GM23338 (cell line): ENCODE data around the gene UBAC1. TPM values are rescaled to one million over a fixed set of nuclear protein-coding genes. Genes with fewer than 3 reads are reported as not detected.
"Not testable (repeated sequence)": the region's sequence is repeated elsewhere in the genome, so short reads cannot be mapped to it uniquely, and the experiment has no call there.

Experiments used
- ATAC-seq: fragments of 200-7000 bp; cut with Tn5 transposase; 3 replicates; pipeline ENCODE4 v1.9.1; 2020
- DNase-seq: peaks from one replicate; pipeline ENCODE4 v3.0.0-alpha.2; 2015; ENCODE audit warnings: low spot score
- H2AFZ ChIP-seq: fragments of 200-600 bp; sonication (generic); 2 replicates; pipeline ENCODE4 v1.8.0; 2016; ENCODE audit warnings: antibody characterized with exemption, mild to moderate bottlenecking, moderate library complexity
- H3F3A ChIP-seq: fragments of 200-600 bp; sonication (generic); replicated peaks from 2 replicates; pipeline ENCODE4 v1.8.0; 2017; ENCODE audit warnings: antibody characterized with exemption, mixed run types, low read depth
- H3K27ac ChIP-seq: fragments of 200-600 bp; sonication (generic); 2 replicates; pipeline ENCODE4 v1.6.1; 2016; ENCODE audit warnings: low read depth
- H3K27me3 ChIP-seq: fragments of 200-600 bp; sonication (generic); 2 replicates; pipeline ENCODE4 v1.8.0; 2016; ENCODE audit warnings: mild to moderate bottlenecking, mixed run types, moderate library complexity; ENCODE audit not compliant: insufficient read depth
- H3K36me3 ChIP-seq: fragments of 200-600 bp; sonication (generic); 2 replicates; pipeline ENCODE4 v1.8.0; 2016; ENCODE audit warnings: mild to moderate bottlenecking; ENCODE audit not compliant: insufficient read depth
- H3K4me1 ChIP-seq: fragments of 200-600 bp; sonication (generic); 2 replicates; pipeline ENCODE4 v1.8.0; 2016; ENCODE audit warnings: mild to moderate bottlenecking, moderate library complexity; ENCODE audit not compliant: insufficient read depth
- H3K4me2 ChIP-seq: fragments of 200-600 bp; sonication (generic); 2 replicates; pipeline ENCODE4 v1.7.1; 2017; ENCODE audit warnings: mixed run types
- H3K4me3 ChIP-seq: fragments of 200-600 bp; sonication (generic); 2 replicates; pipeline ENCODE4 v1.6.1; 2016; ENCODE audit warnings: mixed run types
- H3K79me2 ChIP-seq: fragments of 200-600 bp; sonication (generic); replicated peaks from 2 replicates; pipeline ENCODE4 v1.8.0; 2017; ENCODE audit warnings: mild to moderate bottlenecking; ENCODE audit not compliant: insufficient read depth
- H3K9me2 ChIP-seq: fragments of 200-600 bp; sonication (generic); 2 replicates; pipeline ENCODE4 v1.8.0; 2017; ENCODE audit not compliant: insufficient read depth
- H4K20me1 ChIP-seq: fragments of 200-600 bp; sonication (generic); replicated peaks from 2 replicates; pipeline ENCODE4 v1.8.0; 2017; ENCODE audit warnings: mild to moderate bottlenecking; ENCODE audit not compliant: insufficient read depth
- H3K27ac Mint-ChIP-seq: 2 replicates; pipeline ENCODE4 v1.8.0; 2020; ENCODE audit warnings: inconsistent platforms, mild to moderate bottlenecking, moderate library complexity, mixed read lengths
- H3K27me3 Mint-ChIP-seq: 3 replicates; pipeline ENCODE4 v1.8.0; 2022; ENCODE audit warnings: low read depth, mild to moderate bottlenecking, moderate library complexity, mixed read lengths, inconsistent platforms; ENCODE audit not compliant: insufficient read depth, poor library complexity
- H3K36me3 Mint-ChIP-seq: 3 replicates; pipeline ENCODE4 v1.8.0; 2021; ENCODE audit warnings: low read depth, mild to moderate bottlenecking, inconsistent platforms, moderate library complexity, mixed read lengths
- H3K4me1 Mint-ChIP-seq: 3 replicates; pipeline ENCODE4 v1.8.0; 2020; ENCODE audit warnings: mild to moderate bottlenecking, inconsistent platforms, mixed read lengths
- H3K4me3 Mint-ChIP-seq: 3 replicates; pipeline ENCODE4 v1.8.0; 2021; ENCODE audit warnings: moderate library complexity, mild to moderate bottlenecking, inconsistent platforms, mixed read lengths
- H3K9me3 Mint-ChIP-seq: 3 replicates; pipeline ENCODE4 v1.8.0; 2020; ENCODE audit warnings: moderate library complexity, mild to moderate bottlenecking, inconsistent platforms, mixed read lengths
- CTCF ChIP-seq, 2 experiments: fragments of 200-600 bp in 1 of 2; sonication (generic) in 1 of 2; conservative IDR thresholded peaks; 2 replicates each; pipeline versions ENCODE4 v1.5.1 to v1.6.1; 2016 to 2017; ENCODE audit warnings: antibody characterized with exemption in 2 of 2, low read depth in 2 of 2, mild to moderate bottlenecking in 2 of 2, moderate library complexity in 1 of 2
- ETS1 ChIP-seq: IDR thresholded peaks from 2 replicates; pipeline ENCODE4 v1.6.1; 2016; ENCODE audit warnings: antibody characterized with exemption
- EZH2 ChIP-seq: fragments of 200-600 bp; sonication (generic); IDR thresholded peaks from one replicate; pipeline ENCODE4 v1.8.0; 2017; ENCODE audit warnings: antibody characterized with exemption, mild to moderate bottlenecking, low read depth; ENCODE audit not compliant: unreplicated experiment
- EZH2phosphoT487 ChIP-seq: fragments of 200-600 bp; sonication (generic); IDR thresholded peaks from one replicate; pipeline ENCODE4 v1.8.1; 2018; ENCODE audit warnings: antibody characterized with exemption; ENCODE audit not compliant: unreplicated experiment
- JUNB ChIP-seq: IDR thresholded peaks from one replicate; pipeline ENCODE4 v1.6.1; 2016; ENCODE audit warnings: antibody characterized with exemption; ENCODE audit not compliant: unreplicated experiment
- STAT1 ChIP-seq: IDR thresholded peaks from one replicate; pipeline ENCODE4 v1.6.1; 2016; ENCODE audit warnings: antibody characterized with exemption; ENCODE audit not compliant: unreplicated experiment
- ZNF114 ChIP-seq: fragments of 250-450 bp; sonication (Bioruptor Pico); IDR thresholded peaks from 2 replicates; pipeline ENCODE4 v1.5.0; 2020; ENCODE audit warnings: mild to moderate bottlenecking, moderate library complexity
- ZNF331 ChIP-seq: fragments of 250-450 bp; sonication (Bioruptor Pico); IDR thresholded peaks from 2 replicates; pipeline ENCODE4 v1.5.0; 2020; ENCODE audit warnings: low read depth, mild to moderate bottlenecking, moderate library complexity
- ZNF462 ChIP-seq: fragments of 250-450 bp; sonication (Bioruptor Pico); IDR thresholded peaks from 2 replicates; pipeline ENCODE4 v1.5.0; 2020; ENCODE audit warnings: mild to moderate bottlenecking, moderate library complexity
- polyA plus RNA-seq: library from polyadenylated mRNA; unstranded; fragments of >200 nt; fragmentation: Nextera tagmentation; extraction: Ambion mirVana; gene quantifications from 2 replicates; pipeline ENCODE4 v1.2.1, GENCODE V29; 2016
- total RNA-seq: library from RNA; depleted of rRNA; stranded (reverse); fragments of >200 nt; shearing (Covaris generic); gene quantifications from 2 replicates; pipeline ENCODE4 v1.2.3, GENCODE V29; 2014

Gene UBAC1
- total and polyA plus RNA-seq, 2 experiments from 2014 or later: 63.2 to 86.6 TPM

- TF ChIP-seq ZNF462 (CRISPR knock-in tag) (no peak), CTCF (conservative IDR thresholded peaks at IDR 0.05; ENCODE audit: low read depth in 2 of 2) (no peak; a peak in 1 of 4 replicates), STAT1 (no peak), JUNB (no peak), EZH2phosphoT487 (no peak), ZNF331 (no peak), ETS1 (no peak), ZNF114 (no peak), EZH2 (no peak)
Observed at GRCh38 chr9:135944444-135945252, 16.5 kb downstream of the UBAC1 start (continued).

GRCh38 chr9:135943604-135944003 is 17.6 kb downstream of the UBAC1 start:
- not testable (repeated sequence) for H3K4me3 ChIP-seq, H3F3A ChIP-seq, H4K20me1 ChIP-seq, H3K27ac Mint-ChIP-seq, H2AFZ ChIP-seq, H3K4me3 Mint-ChIP-seq, DNase-seq, H3K27me3 Mint-ChIP-seq, H3K4me1 Mint-ChIP-seq, H3K27ac ChIP-seq, H3K27me3 ChIP-seq, H3K9me3 Mint-ChIP-seq, ATAC-seq, H3K9me2 ChIP-seq, H3K4me2 ChIP-seq, H3K4me1 ChIP-seq
- H3K36me3 Mint-ChIP-seq: peaks cover 61% of the 10 kb centered on the region
- H3K79me2 ChIP-seq: peaks cover 11% of the 10 kb centered on the region
- H3K36me3 ChIP-seq: peaks cover 15% of the 10 kb centered on the region; the same call in 1 of the 2 replicates
